Activated gamma-delta T cell treated with anti-CD3 and anti-CD28 coated beads, Interleukin-2, amount 50 U/mL, for 16 hours (primary cell): ENCODE measurements around the gene ZNF362.
"Not testable (repeated sequence)": the region's sequence is repeated elsewhere in the genome, so short reads cannot be mapped to it uniquely, and the experiment has no call there.

Experiments used
- DNase-seq: peaks from one replicate; pipeline ENCODE4 v3.0.0-alpha.2; 2020; ENCODE audit warnings: low read depth

ZNF362 gene

DNA sequence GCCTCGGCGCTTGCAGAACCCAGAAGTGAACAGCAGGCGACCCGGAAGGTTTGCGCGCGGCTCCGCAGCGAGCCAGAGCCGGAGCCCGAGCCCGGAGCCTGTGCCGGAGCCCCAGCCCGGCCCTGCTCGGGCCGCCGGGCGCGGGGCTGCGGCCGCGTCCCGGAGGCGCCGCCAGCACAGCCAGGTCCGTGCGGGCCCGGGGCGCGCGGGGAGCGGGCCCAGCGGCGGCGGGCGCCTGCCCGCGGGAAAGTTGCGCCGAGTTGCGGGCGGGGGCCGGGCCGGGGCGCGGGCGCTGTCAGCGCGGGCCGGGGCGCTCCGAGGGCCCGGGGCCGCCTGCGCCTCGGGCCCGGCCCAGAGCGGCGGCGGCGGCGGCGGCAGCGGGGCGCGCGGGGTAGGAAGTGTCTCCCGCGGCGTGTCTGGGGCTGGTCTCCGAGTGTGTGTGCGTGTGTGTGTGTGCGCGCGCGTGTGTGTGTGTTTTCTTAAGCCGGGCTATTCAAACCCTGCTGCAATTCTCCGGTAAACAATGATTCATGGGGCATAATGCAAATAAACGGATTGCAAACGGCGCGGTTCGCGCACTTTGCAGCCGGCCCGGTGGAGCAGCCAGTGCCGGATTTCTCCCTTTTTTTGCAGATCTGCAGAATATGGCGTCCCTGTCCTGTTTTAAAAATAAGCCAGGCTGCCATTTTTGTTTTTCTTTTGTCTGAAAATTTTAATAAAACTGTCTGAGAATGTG lies at the start of gene ZNF362:
Gene ZNF362 (plus strand): TSS at position 22 of the 736 bp plus-strand sequence. CDS start 14,083 bp downstream, outside the sequence.
- DNase-seq = peak; percentile 42

DNA sequence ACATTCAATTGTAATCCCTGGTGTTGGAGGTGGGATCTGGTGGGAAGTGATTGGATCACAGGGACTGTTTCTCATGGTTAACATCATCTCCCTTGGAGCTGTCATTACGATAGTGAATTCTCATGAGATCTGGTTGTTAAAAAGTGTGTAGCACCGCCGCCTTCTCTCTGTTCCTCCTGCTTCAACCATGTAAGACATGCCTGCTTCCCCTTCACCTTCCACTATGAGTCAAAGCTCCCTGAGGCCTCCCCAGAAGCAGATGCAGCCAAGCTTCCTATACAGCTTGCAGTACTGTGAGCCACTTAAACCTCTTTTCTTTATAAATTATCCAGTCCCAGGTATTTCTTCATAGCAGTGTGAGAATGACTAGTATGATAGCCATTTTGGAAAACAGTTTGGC lies 44.3 kb upstream of the ZNF362 start:
- no peak for DNase-seq

DNA sequence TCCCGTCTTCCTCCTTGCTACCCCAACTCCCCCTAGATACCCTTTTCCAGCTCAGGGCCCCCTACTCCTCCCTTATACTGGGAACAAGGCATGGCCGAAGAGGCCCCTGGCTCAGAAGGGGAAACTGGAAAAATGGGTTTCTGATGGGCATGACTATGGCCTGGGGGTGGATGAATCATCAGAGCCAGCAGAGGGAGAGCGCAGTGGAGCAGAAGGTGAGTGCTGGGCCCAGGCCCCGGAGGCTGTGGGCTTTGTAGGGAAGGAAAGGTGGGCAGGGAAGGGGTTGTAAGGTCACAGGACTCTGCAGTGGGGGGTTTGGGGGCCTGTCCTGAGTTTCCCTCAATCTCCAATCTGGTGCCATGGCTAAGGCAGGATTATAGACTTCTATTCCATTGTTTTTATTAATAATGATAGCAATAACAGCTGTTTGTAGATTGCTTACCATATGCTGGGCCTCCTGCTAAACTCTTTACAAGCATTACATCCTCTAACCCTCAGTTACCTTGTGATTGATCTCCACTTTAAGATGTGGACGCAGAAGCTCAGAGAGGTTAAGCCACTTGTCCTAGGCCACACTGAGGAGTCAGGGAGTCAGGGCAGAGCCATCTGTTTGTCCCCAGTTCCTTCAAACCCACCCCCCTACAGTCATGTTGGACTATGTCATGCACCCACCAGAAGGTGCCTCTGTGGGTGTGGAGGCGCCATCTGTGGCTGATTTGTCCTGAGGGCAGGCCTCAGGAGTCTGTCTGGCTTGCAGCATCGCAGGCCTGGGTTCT lies 36.2 kb upstream of the ZNF362 start:
- no peak for DNase-seq

- DNase-seq = no peak
These were observed 35.5 kb upstream of the ZNF362 start for GRCh38 chr1:33220676-33221384.

- DNase-seq = no peak
These were observed 34.9 kb upstream of the ZNF362 start for GRCh38 chr1:33221385-33221758.

- DNase-seq = no peak
These were observed 33.9 kb upstream of the ZNF362 start for GRCh38 chr1:33222381-33222780.

DNA sequence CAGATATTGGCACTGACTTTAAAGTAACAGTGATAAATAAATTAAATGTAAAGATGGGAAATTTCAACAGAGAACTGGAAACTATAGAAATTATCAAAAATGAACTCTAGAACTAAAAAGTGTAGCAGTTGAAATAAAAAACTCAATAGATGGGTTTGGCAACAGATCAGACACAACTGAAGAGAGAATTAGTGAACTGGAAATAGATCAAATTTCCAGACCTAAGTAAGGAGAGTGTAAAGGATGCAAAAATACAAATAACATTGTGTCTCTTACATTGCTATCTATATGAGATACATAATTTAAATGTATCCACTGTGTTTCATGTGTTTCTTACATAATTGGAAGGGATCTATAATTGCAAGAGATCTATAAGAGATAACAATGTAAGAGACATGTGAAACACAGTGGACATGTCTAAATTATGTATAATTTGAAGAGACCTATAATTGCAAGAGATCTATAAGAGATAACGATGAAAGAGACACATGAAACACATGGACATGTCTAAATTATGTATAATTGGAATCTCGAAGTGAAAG lies 32.1 kb upstream of the ZNF362 start:
- no peak for DNase-seq

GRCh38 chr1:33225586-33225985 lies 30.7 kb upstream of the ZNF362 start:
- DNase-seq = no peak

DNA sequence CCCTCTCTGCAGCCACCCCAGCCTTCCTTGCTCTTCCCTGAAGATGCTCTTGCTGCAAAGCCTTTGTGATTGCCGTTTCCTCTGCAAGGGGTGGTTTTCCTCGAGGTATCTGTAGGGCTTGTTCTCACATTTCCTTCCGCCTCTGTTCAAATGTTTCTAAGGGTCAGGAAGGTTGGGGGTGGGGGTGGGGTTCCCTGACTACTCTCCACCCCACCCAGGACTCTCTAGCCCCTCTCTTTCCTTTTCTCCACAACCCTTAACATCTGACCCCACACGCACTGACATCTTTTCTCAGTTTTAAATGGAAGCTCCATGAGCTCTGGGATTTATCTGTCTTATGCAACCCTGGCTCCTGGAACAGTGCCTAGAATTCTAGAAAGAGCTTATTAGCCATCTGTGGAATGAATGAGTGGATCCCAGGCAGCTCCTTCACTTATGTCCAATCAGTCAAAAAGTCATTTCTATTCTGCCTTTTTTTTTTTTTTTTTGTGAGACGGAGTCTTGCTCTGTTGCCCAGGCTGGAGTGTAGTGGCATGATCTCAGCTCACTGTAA lies 27.3 kb upstream of the ZNF362 start:
- no peak for DNase-seq

- DNase-seq = no peak
These were observed 25.1 kb upstream of the ZNF362 start for GRCh38 chr1:33231166-33231565.

DNA sequence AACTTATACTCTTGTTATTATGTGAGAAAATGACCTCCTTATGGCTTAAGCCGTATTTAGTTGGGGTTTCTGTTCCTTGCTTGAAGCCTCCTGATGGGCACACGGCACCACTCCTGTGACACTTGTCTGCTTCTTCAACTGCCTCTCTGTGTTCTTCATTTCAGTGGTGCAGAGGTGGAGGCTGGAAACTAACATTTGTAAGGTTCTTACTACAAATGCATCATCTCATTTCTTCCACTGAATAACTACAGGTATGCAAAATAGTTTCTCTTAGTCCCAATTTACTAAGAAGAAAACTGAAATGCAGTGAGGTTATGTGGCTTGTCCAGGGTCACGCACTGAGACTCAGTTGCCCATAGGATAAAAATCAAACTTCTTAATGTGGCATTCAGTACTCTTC lies 23.6 kb upstream of the ZNF362 start:
- DNase-seq = no peak

DNA sequence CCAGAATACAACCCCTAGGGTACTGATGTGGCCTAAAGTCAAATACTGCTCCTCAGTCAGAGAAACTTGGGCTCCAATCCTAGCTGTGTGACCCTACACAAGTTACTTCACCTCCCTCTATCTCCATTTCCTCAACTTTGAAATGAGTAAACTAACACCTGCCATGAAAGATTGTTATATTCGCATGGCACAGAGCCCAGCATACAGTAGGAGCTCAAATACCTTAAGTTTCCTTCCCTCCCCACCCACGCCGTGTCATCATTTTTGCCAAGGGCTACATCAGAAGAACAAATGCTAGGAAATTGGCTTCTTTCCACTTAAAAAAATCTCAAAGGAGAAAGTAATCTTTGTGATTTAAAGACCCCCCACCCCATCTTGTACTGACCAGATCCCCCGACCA lies 22.2 kb upstream of the ZNF362 start:
- DNase-seq = no peak

- no peak for DNase-seq
These were observed 21.7 kb upstream of the ZNF362 start for GRCh38 chr1:33234588-33234990.

GRCh38 chr1:33235521-33235920 lies 20.8 kb upstream of the ZNF362 start:
- DNase-seq = no peak

DNA sequence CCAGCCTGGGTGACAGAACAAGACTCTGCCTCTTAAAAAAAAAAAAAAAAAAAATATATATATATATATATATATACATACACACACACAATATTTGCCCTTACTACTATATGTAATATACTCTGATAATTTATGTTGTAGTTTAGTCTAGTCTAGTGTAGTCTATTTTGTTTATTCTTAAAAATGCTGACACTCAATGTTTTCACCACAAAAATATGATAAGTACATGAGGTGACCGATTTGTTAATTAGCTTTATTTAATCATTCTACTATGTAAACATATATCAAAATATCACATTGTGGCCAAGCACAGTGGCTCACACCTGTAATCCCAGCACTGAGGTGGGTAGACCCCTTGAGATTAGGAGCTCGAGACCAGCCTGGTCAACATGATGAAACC lies 19.8 kb upstream of the ZNF362 start:
- DNase-seq = no peak

GRCh38 chr1:33237579-33237978 lies 18.7 kb upstream of the ZNF362 start:
- DNase-seq = no peak

- DNase-seq = not testable (repeated sequence)
These were observed 18.0 kb upstream of the ZNF362 start for GRCh38 chr1:33238194-33238724.

DNA sequence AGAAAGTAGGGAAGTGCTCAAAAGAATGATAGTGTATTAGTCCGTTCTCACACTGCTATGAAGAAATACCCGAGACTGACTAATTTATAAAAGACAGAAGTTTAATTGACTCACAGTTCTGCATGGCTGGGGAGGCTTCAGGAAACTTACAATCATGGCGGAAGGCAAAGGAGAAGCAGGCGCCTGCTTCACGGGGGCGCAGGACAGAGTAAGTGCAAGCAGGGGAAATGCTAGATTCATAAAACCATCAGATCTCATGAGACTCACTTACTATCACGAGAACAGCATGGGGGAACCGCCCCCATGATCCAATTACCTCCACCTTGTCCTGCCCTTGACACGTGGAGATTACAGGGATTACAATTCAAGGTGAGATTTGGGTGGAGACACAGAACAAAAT lies 16.9 kb upstream of the ZNF362 start:
- DNase-seq = not testable (repeated sequence)

DNA sequence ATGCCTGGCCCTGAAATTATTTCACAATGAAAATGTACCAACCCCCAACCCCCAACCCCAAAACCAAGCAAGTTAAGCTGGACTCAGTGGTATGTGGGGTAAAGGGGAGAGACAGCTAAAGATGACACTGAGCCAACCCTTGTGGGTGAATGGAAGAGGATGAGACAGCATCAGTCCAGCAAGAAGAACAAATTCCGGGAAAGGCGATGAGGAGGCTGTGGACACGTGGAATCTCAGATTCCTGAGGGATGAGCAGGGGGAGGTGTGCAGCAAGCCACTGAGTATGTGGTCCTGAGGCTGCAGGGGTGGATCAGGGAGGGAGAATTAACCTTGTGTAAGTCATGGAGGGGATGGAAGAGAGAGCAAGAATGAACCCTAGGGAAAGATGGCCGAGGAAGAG lies 14.4 kb upstream of the ZNF362 start:
- DNase-seq = no peak

DNA sequence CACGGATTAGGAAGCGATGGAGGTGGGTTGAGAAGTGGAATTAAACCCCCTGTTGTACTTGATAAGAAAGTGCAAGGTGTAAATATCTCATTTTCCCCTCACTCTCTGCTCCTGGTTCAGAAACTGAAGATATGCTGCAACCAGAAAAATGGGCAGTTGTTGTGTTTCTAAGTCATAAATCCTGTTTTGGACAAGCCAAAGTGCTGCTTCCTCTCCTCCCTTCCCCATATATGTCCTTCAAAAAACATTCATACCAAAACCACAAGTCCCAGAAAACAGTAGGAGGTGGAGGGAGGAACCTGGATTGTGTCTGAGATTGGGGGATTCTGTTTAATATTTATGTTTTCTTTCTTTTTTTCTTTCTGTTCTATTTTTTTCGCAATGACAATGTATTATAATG lies 13.6 kb upstream of the ZNF362 start:
- DNase-seq = no peak

DNA sequence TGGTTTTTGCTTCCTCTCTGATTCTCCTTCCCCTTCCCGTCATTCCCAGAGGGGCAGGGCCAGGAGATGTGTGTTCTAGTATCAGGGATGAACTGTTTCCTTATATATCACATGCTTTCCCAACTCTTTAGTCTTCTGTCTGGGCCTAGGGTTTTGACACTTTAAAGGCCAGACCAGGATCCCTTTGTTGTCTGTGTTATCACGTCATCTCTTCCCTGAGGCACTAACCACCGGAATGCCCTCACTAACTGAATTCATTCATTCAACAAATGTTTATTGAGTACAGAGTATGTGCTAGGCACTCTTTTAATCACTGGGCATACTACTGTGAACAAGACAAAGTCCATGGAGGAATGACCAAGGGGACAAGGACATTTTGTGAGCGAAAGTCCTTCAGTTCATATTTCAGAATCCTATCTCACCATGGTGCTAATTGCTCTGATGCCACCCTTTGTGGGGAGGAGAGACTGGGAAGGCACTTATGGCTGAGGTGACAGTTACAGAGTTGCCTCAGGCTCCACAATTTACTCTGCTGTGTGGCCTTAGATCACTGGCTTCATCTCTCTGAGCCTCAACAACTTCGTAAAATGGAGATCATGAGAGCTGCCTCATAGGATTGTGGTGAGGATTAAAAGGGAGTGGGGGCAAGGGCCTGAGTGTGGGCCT lies 12.0 kb upstream of the ZNF362 start:
- no peak for DNase-seq

GRCh38 chr1:33244809-33245186 lies 11.5 kb upstream of the ZNF362 start:
- DNase-seq = no peak
